ENCODE data around the gene CRYGN.

The CRYGN gene

GRCh38 chr7:151437866-151438516, 1.9 kb downstream of the CRYGN start:
- DNase-seq: no peak

- DNase-seq: no peak
Observed at GRCh38 chr7:151437159-151437553, 2.8 kb downstream of the CRYGN start.

DNA sequence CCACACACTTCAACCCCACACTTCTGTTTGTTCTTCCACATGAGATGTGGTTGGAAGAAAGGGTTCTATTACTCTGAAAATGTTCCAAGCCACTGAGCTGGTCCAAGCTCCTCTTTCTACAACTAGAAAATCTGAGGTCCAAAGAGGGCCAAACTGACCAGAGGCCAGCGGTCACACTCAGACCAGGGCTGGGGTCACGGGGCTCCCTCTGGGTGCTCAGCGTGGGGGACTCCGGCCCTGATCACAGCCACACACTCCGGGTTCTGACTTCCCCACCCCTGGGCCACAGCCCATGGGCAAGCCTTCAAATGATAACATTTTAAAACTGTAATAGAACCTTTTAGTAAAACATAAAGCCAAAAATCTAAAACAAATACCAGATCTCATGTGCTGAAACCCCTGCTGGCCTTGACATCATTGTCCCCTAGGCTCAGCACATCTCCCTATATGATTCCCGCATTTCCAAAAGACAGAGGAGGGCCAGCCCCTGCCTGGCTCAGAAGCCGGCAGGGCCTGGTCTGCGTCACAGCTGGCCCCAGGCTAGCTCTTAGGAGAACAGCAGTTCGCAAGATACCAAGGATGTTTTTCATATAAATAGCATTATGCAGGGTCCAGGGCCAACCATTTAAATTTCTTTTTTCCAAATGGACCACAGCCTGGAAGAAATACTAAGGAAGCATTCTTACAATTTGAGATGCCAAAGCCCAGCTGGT, 3.3 kb downstream of the CRYGN start:
- no peak for DNase-seq

GRCh38 chr7:151435971-151436370, 4.0 kb downstream of the CRYGN start:
- DNase-seq: no peak

GRCh38 chr7:151435103-151435916, 4.6 kb downstream of the CRYGN start:
- DNase-seq: no peak

GRCh38 chr7:151434549-151434948, 5.4 kb downstream of the CRYGN start:
- no peak for DNase-seq

DNA sequence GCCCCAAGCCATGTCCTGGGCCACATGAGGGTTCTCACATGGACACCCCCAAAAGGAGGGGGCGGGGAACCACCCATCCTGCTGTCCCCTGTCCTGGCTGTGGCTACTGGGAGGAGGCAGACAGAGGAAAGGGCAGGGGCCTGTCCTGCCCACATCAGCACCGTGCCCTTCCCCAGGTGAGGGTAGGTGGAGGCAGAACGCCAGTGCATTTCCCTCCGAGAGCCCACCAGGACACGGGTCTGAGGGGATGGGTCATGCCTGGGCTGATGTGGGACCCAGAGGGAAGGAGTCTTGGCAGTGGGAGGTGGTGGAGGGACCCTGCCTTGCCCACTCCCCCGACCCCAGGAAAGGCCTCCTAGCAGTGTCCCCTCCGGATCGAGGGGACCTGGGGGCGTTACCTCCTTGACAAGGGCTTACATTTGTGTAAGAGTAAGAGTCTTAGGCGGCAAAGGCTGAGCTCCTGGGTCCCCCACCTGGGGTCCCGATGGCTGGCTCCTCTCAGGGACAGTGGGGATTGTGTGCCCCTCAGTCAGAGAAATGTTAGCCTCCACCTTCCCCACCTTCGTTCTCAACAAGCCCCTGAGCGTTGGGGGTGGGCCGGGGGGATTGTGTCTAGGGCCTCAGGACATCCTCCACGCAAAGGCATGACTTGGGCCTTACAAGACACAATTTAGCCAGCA, 6.1 kb downstream of the CRYGN start:
- no peak for DNase-seq

- no peak for DNase-seq
Observed at GRCh38 chr7:151432658-151433521, 7.1 kb downstream of the CRYGN start.

DNA sequence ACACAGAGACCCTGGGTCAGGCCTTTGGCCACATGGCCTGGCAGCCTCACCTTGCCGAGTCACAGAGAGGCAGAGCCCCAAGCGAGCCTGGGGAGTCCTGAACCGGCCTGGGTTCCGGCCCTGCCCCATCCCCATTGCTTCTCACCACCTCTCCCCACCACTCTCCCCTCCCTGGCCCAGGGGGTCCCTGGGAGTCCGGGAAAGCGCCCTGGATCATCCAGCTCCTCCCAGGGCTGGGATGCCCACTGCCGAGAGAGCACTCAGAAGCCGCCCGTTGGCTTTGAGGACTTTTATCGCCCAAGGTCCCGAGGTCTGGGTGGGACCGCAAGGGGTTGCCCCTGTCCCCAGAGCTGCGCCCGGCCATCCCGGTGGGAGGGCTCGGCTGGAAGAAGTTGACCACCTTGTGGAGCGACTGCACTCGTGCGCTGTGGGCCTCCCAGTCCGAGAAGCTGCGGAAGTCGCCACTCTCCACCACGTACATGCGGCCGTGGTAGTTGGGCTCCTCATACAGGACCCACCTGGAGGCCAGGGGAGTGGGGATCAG, 8.1 kb downstream of the CRYGN start:
- no peak for DNase-seq

- no peak for DNase-seq
Observed at GRCh38 chr7:151431281-151431767, 8.6 kb downstream of the CRYGN start.

DNA sequence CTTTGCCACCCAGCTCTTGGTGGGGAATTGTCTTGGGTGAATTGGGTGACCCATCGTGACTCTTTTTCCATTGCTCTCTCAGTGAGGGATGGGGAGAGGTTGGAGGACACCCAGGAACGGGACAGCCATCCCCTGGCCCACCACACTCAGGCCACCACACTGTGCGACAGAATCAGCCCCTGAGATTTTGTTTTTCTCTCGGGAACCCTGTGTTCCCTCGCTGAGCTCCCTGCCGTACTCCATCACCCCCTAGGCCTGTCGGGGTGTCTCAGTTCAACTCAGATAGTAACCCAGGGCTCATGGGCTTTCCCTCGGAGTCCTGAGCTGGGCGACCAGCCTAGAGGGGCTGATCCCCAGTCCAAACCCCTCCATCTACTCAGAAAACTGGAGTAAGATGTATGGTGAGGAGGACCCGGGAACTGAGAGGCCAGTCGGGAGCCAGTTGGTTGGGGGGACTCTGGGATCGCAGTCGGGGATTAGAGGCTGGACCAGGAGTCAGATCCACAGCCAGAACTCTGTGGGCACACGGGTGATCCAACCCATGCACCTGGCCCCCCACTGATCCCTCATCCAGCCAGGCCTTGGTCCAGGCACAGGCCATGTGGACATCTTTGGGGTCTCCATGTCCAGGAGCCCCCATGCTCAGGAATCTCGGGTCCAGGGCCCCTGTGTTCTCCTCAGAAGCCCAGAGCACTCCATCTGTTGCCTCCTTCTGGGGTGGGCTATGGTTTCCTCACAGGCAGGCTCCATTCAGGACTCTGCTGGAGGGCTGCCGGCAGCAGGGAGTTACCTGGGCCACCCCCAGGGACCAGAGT, 9.3 kb downstream of the CRYGN start:
- no peak for DNase-seq

- DNase-seq: no peak
Observed at GRCh38 chr7:151429560-151430331, 10.2 kb downstream of the CRYGN start.

- no peak for DNase-seq
Observed at GRCh38 chr7:151429237-151429559, 10.7 kb downstream of the CRYGN start.

DNA sequence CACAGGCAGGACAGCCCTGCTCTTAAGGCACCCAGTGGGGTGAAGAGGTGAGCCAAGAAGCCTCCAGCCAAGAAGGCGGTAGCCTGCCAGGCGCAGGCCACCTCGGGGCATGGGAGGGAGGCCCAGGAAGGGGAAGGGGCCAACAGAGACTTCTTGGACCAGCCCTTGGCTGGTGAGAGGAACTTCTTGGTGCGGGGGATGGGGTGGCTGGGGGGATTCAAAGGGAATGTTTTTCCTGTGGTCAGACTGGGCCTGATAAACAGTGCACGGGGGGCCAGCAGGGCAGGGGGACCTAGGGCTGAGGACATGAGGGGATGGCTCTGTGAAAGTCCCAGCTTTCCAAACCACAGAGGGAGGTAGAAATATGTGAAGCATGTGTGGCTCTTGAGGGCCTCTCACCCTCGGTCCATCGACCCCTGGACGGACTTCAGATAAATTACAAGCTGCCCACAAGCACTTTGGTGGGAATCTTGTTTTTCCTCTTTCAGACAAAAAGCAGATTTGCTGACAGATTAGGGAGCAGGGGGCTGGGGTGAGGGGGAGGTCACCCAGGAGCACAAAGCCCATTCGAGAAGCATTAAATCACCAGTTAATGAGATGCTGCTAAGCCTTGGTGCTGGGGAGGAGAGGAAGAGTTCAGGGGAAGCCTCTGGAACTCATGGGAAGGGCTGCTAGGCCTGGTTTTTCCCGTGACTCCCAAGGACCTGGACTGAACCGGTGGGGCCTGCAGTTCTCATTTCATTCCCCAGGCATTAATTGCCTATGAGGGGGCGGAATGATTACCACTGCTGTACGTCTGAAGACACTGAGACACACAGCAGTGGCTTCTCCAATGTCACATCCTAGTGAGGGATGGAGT, 11.3 kb downstream of the CRYGN start:
- no peak for DNase-seq

DNA sequence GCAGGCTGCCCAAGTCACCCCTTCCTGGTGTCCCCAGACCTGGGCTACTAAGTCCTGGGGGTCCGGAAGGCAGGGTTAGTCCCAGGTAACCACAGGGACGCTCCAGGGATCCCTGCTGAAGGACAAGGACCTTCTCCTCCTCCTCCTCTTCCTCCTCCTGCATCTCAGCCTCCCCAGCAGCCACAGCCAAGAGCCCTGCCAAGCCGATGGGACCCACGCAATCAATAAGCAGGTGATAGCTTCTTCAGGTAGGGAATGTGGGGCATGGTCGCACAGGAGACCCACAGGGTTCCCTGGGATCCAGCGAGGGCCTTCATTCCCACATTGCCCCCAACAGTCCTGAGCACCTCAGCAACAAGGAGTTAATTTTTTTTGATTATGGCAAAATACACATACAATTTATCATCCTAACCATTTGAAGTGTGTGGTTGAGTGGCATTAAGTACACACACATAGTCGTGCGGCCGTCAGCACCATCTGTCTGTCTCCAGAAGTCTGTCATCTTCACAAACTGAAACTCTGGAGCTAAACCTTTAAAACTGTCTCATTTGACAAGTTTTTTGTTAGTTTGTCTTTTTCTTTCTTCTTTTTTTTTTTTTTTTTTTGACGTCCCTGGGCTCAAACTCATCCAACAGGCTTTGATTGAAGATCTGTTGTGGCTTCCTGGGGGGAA, 12.1 kb downstream of the CRYGN start:
- DNase-seq: peak; percentile 27

GRCh38 chr7:151426904-151427704, 12.8 kb downstream of the CRYGN start:
- DNase-seq: no peak

DNA sequence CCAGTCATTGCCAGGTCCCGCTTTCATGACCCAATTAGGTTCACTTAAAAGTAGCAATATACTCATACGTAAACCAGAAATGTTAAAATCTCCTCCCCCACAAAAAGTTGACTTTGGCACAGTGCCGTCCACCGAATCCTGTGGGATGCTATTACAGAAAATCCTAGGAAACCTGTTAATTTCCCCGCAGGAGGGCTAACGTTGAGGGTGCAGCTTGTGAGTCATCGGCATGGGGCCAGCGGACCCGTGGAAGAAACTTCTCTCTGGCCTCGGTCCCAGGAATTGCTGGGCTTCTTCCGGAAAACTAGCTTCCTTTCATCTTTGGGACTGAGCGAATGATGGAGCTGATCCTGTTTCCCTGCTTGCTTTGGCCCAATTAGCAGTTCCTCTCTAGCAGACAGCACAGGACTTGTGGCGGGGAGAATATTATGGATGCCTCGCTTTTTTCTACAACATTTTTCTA, 13.5 kb downstream of the CRYGN start:
- DNase-seq: peak; percentile 28
